ENCODE measurements around the gene ARHGEF2.
"Not testable (repeated sequence)": the region's sequence is repeated elsewhere in the genome, so short reads cannot be mapped to it uniquely, and the experiment has no call there.

Gene ARHGEF2

GRCh38 chr1:156001662-156002171 is 23.4 kb upstream of the ARHGEF2 start:
- Histone ChIP-seq H3K36me3 (peaks cover 0 to 2% (median 1%) of the 10 kb centered on the region in 11 experiments; a peak in 12 of 22 replicates), H3K4me1 (peaks cover 16 to 52% (median 38%) of the 10 kb centered on the region in 10 experiments), H3K27ac (peak overlapping the region in 8 of 11 experiments; percentile 5 to 55 (median 22); a peak in 11 of 22 replicates), H3K4me2 (peak overlapping the region; percentile 47 to 71 (median 61)), H4K20me1 (0 out of 22 replicates have a peak, but pooled peaks cover 0 to under 1% (median 0%) of the 10 kb centered on the region in 11 experiments), H3K27me3 (no peaks in the 10 kb centered on the region), H3K9me3 (replicated peaks in 1 of 11) (no peaks in the 10 kb centered on the region), H3K9ac (0 out of 22 replicates have a peak overlapping the region, but pooled peaks of 1 of the 11 experiments have one; percentile 9), H3K4me3 (no peak overlapping the region)
- TF ChIP-seq Cebpa-rat (IDR thresholded peaks at IDR 0.05): no peak

DNA sequence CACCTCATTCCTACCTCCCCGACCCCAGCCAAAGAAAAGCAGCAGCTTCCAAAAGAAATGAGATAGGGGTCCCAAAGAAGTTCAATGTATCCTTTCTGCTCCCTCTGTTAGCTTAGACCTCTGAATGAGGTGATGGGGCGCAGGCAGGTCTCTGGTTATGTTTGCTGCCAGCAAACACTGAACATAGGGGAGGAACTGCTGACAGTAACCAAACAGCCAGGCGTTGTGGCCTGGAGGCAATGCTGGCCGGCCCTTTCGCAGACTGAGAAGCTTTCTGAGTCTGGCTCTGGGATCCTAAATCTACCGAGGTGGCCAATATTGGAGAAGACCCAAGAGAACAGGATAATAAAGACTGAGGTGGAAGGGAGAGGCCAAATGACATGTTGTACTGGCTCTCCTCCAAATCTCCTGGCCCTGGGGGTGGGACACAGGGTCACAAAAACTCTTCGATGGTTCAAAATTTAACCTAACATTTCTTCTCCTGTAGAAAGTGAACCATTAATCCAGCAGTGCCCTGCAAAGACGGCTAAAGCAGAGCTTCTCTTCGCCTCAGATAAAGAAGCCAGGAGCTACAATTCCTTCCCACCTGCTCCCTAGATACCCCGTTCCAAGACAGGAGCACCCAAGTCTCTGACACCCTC is 22.8 kb upstream of the ARHGEF2 start:
- Histone ChIP-seq H3K27ac (peak overlapping the region in 7 of 11 experiments; percentile 5 to 55 (median 30); a peak in 10 of 22 replicates), H3K27me3 (no peaks in the 10 kb centered on the region), H3K9ac (no peak overlapping the region), H4K20me1 (no peaks in the 10 kb centered on the region), H3K36me3 (no peaks in the 10 kb centered on the region), H3K4me2 (peak overlapping the region; percentile 47 to 71 (median 61); a peak in 21 of 22 replicates), H3K9me3 (replicated peaks in 1 of 11) (no peaks in the 10 kb centered on the region), H3K4me1 (peaks cover 16 to 54% (median 42%) of the 10 kb centered on the region in 10 experiments), H3K4me3 (no peak overlapping the region)
- TF ChIP-seq Cebpa-rat (IDR thresholded peaks at IDR 0.05): no peak

- Histone ChIP-seq H3K36me3 (no peaks in the 10 kb centered on the region), H3K27ac (no peak overlapping the region), H3K9ac (no peak overlapping the region), H3K4me2 (no peak overlapping the region), H3K27me3 (no peaks in the 10 kb centered on the region), H3K4me1 (peaks cover 16 to 45% (median 38%) of the 10 kb centered on the region in 10 experiments), H3K9me3 (replicated peaks in 1 of 11) (no peaks in the 10 kb centered on the region), H4K20me1 (no peaks in the 10 kb centered on the region), H3K4me3 (no peak overlapping the region)
- no peak for TF ChIP-seq Cebpa-rat (IDR thresholded peaks at IDR 0.05)
Measured at GRCh38 chr1:155999964-156000363, 21.6 kb upstream of the ARHGEF2 start.

GRCh38 chr1:155996166-155996565 is 17.8 kb upstream of the ARHGEF2 start:
- Histone ChIP-seq H3K4me3 (no peak overlapping the region), H3K4me2 (peak overlapping the region in 1 of 11 experiments; percentile 3; a peak in 1 of 22 replicates), H3K9ac (0 out of 22 replicates have a peak overlapping the region, but pooled peaks of 1 of the 11 experiments have one; percentile 7), H3K36me3 (no peaks in the 10 kb centered on the region), H4K20me1 (no peaks in the 10 kb centered on the region), H3K27me3 (no peaks in the 10 kb centered on the region), H3K4me1 (peaks cover 20 to 31% (median 24%) of the 10 kb centered on the region in 10 experiments), H3K27ac (no peak overlapping the region), H3K9me3 (replicated peaks in 1 of 11) (no peaks in the 10 kb centered on the region)
- TF ChIP-seq Cebpa-rat (IDR thresholded peaks at IDR 0.05): no peak

DNA sequence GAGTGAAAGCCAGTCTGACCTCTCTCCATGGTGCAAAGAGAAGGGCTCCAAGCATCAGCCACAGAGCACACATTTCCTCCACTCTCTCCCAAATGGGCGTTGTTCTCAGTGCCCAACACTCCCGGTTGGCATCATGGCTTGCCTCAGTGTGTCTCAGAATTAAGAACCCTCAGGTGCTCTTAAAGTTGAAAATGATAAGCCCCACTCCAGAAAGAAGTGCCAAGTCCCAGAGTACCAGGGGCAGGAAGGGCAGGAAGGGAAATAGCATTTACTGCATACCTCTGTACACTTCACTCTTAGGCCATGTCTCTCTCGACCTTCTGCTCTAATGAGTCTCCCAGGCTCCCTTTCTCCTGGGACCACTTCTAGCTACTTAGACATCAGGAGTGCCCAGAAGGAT is 15.2 kb upstream of the ARHGEF2 start:
- no peak for TF ChIP-seq Cebpa-rat (IDR thresholded peaks at IDR 0.05)
- Histone ChIP-seq H3K4me2 (no peak overlapping the region; a peak in 1 of 22 replicates), H4K20me1 (no peaks in the 10 kb centered on the region), H3K36me3 (no peaks in the 10 kb centered on the region), H3K4me3 (no peak overlapping the region), H3K9ac (no peak overlapping the region), H3K9me3 (replicated peaks in 1 of 11) (no peaks in the 10 kb centered on the region), H3K4me1 (peaks cover 41 to 54% (median 47%) of the 10 kb centered on the region in 10 experiments), H3K27ac (no peak overlapping the region), H3K27me3 (no peaks in the 10 kb centered on the region)

DNA sequence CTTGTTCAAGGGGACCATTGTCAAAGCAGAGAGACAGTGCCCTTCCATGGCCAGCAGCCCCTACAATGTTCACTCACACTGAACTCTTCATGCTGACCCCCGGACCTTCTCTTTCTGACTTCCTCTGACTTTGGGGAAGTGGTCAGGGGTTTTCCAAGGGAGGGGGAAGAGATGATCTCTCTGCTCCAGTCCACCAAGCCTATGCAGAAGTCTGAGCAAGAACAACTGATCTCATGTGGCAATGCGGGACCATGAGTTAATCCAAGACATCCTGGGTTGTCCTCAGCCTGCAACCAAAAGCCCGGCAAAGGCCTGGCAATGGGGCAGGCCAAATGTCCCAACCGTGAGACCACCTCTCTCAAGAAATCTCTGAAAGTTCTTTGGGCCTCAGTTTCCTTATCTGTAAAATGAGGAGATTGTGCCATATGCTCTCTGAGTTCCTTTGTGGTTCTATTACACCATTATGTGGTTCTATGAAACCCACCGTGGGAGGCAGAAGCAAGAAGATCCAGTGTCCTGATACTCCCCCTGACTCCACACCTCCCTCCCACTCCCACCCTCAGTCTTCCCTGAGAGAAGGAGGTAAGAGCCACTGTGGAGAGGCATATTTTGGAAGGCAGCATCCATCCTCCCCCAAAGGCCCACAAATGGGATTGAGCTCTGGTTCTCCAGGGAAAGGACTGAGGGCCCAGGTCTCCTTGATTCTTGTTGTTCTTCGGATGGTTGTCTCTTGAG is 11.8 kb upstream of the ARHGEF2 start:
- H3K4me2 ChIP-seq: peak overlapping the region; percentile 23 to 92 (median 73)
- no peak overlapping the region; a peak in 2 of 20 replicates for H3K4me3 ChIP-seq
- peak overlapping the region; percentile 16 to 66 (median 55); a peak in 20 of 22 replicates for H3K9ac ChIP-seq
- H3K27me3 ChIP-seq: no peaks in the 10 kb centered on the region
- H4K20me1 ChIP-seq: no peaks in the 10 kb centered on the region
- no peaks in the 10 kb centered on the region for H3K36me3 ChIP-seq
- H3K27ac ChIP-seq: peak overlapping the region; percentile 24 to 77 (median 63); a peak in 19 of 22 replicates
- H3K9me3 ChIP-seq (replicated peaks in 1 of 11): 0 out of 22 replicates have a peak, but pooled peaks cover 0 to 5% (median 0%) of the 10 kb centered on the region in 11 experiments
- no peak for TF ChIP-seq Cebpa-rat (IDR thresholded peaks at IDR 0.05)
- peaks cover 47 to 64% (median 58%) of the 10 kb centered on the region in 10 experiments for H3K4me1 ChIP-seq

GRCh38 chr1:155989242-155990004 is 11.1 kb upstream of the ARHGEF2 start:
- peak overlapping the region in 10 of 11 experiments; percentile 45 to 77 (median 65); a peak in 17 of 22 replicates for H3K27ac ChIP-seq
- H3K36me3 ChIP-seq: no peaks in the 10 kb centered on the region
- peaks cover 54 to 70% (median 64%) of the 10 kb centered on the region in 10 experiments for H3K4me1 ChIP-seq
- no peaks in the 10 kb centered on the region for H3K27me3 ChIP-seq
- peak overlapping the region in 1 of 10 experiments; percentile 18; a peak in 2 of 20 replicates for H3K4me3 ChIP-seq
- H4K20me1 ChIP-seq: no peaks in the 10 kb centered on the region
- peak overlapping the region; percentile 16 to 66 (median 55); a peak in 18 of 22 replicates for H3K9ac ChIP-seq
- TF ChIP-seq Cebpa-rat (IDR thresholded peaks at IDR 0.05): no peak
- 0 out of 22 replicates have a peak, but pooled peaks cover 0 to 5% (median 0%) of the 10 kb centered on the region in 11 experiments for H3K9me3 ChIP-seq (replicated peaks in 1 of 11)
- H3K4me2 ChIP-seq: peak overlapping the region; percentile 23 to 92 (median 73)

DNA sequence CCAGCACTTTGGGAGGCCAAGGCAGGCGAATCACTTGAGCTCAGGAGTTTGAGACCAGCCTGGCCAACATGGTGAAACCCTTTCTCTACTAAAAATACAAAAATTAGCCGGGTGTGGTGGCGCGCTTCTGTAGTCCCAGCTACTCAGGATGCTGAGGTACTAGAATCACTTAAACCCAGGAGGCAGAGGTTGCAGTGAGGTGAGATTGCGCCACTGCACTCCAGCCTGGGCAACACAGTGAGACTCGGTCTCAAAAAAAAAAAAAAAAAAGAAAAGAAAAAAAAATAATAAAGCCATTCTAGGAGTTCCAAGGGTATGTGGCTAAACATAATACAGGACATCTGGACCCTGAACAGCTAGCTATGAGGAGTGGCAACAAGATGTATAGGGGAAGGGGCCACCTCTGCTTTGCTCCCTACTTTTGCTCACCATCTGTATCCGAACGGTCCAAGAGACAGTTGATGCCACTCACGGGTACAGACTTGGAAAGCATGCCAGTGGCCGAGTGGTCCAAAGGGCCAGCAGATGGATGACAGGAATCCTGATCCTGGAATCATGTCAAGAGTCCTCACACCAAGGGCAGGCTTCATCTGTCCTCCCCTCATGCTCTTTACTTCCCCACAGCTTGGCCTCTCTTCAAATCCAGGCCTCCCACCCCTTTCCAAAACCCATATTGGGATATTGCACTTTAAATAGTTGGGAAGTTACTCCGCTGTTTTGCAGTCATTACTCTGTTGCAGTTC is 6.7 kb upstream of the ARHGEF2 start:
- Histone ChIP-seq H3K4me2 (peak overlapping the region in 8 of 11 experiments; percentile 18 to 100 (median 94); a peak in 9 of 22 replicates), H3K4me1 (peaks cover 68 to 82% (median 77%) of the 10 kb centered on the region in 10 experiments)
- not testable (repeated sequence) for H4K20me1 ChIP-seq; H3K9me3 ChIP-seq (replicated peaks in 1 of 11); H3K36me3 ChIP-seq; H3K9ac ChIP-seq; H3K27ac ChIP-seq; H3K4me3 ChIP-seq; H3K27me3 ChIP-seq
